ENCODE results near the gene FBXO47.

FBXO47 gene

GRCh38 chr17:38906460-38907228 is 60.6 kb downstream of the FBXO47 start:
- TF ChIP-seq CTCF (conservative IDR thresholded peaks at IDR 0.05) (no peak), ZFX (IDR thresholded peaks at IDR 0.05) (no peak)
- no peak overlapping the region for H3K27ac ChIP-seq

GRCh38 chr17:38905375-38905774 is 61.8 kb downstream of the FBXO47 start:
- H3K27ac ChIP-seq = no peak overlapping the region
- TF ChIP-seq CTCF (conservative IDR thresholded peaks at IDR 0.05) (no peak), ZFX (IDR thresholded peaks at IDR 0.05) (no peak)

- no peak for TF ChIP-seq ZFX (IDR thresholded peaks at IDR 0.05)
- TF ChIP-seq CTCF (conservative IDR thresholded peaks at IDR 0.05) = no peak
- no peak overlapping the region for H3K27ac ChIP-seq
These were observed 62.3 kb downstream of the FBXO47 start for GRCh38 chr17:38904892-38905291.

GRCh38 chr17:38903404-38903803 is 63.8 kb downstream of the FBXO47 start:
- H3K27ac ChIP-seq = no peak overlapping the region
- TF ChIP-seq ZFX (IDR thresholded peaks at IDR 0.05) (no peak), CTCF (conservative IDR thresholded peaks at IDR 0.05) (no peak)

GRCh38 chr17:38900978-38901656 is 66.1 kb downstream of the FBXO47 start:
- TF ChIP-seq CTCF (conservative IDR thresholded peaks at IDR 0.05) (no peak), ZFX (IDR thresholded peaks at IDR 0.05) (no peak)
- no peak overlapping the region for H3K27ac ChIP-seq

GRCh38 chr17:38899421-38899820 is 67.8 kb downstream of the FBXO47 start:
- no peak overlapping the region for H3K27ac ChIP-seq
- no peak for TF ChIP-seq CTCF (conservative IDR thresholded peaks at IDR 0.05)
- TF ChIP-seq ZFX (IDR thresholded peaks at IDR 0.05) = no peak

- TF ChIP-seq ZFX (IDR thresholded peaks at IDR 0.05) (no peak), CTCF (conservative IDR thresholded peaks at IDR 0.05) (no peak)
- no peak overlapping the region for H3K27ac ChIP-seq
These were observed 68.3 kb downstream of the FBXO47 start for GRCh38 chr17:38898812-38899348.
